Hepatic stellate cell (primary cell): ENCODE data around the gene CNN3.

Experiments used
- DNase-seq: peaks from one replicate; pipeline ENCODE4 v3.0.0; 2011; ENCODE audit warnings: low spot score

Gene CNN3

DNA sequence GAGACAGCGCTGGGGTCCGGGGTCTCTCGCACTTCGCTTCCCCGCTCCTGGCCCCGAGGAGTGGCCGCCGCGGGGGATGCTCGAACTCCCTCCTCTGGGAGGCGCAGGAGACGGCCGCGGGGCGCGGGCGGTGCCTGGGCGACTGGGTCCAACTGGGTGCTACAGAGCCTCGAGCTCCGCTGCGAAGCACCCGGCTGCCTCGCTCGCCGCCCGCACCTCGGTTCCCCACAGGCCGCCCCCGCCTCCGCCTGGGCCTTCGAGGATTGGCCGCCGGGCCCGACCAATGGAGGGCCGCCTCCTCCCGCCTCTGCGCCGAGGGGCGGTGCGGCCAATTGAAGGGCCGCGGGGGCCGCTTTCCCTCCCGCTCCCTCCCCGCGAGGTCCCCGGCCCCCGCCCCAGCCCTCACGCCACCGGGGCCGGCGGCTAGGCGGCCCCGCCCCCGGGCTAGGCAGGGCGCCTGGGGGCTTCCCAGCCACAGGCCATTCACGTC is at the start of gene CNN3:
CNN3 (minus strand) TSS at position 196 of the 490 bp plus-strand sequence. CDS start 216 bp downstream, outside the sequence.
- peak; percentile 91 for DNase-seq

DNA sequence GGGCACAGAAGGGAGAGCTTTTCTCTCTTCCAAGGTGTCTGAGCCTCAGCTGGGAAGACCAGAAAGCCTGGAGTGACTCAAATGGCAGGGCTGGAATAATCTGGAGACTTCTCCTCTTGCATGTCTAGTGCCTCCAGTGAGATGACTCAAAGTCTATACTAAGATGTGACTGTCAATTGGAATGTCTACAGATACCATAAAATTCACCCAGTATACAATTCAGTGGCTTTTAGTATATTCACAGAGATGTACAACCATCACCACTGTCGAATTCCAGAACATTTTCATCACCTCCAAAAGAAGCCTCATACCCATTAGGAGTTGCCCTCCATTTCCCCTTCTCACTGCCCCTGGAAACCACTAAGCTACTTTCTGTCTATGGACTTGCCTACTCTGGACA is 47.9 kb upstream of the CNN3 start:
- peak; percentile 72 for DNase-seq

DNA sequence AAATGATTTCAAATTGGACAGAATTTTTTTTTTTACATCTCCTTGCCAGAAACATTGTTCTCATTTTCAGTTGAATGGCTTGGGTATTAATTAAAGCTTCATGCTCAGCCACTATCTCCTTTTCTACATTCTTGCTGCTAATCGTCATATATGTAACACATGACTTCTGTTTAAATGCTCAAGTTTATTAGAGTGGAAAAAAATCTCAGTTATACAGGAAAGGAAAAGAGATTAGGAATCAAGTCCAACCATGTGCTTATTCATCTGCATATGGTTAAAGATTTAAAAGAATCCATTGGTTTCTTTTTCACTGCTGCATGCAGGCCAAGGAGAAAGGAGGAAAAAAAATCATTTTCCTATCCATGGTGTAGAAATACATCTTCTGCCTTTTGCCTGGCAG is 47.3 kb upstream of the CNN3 start:
- no peak for DNase-seq

DNA sequence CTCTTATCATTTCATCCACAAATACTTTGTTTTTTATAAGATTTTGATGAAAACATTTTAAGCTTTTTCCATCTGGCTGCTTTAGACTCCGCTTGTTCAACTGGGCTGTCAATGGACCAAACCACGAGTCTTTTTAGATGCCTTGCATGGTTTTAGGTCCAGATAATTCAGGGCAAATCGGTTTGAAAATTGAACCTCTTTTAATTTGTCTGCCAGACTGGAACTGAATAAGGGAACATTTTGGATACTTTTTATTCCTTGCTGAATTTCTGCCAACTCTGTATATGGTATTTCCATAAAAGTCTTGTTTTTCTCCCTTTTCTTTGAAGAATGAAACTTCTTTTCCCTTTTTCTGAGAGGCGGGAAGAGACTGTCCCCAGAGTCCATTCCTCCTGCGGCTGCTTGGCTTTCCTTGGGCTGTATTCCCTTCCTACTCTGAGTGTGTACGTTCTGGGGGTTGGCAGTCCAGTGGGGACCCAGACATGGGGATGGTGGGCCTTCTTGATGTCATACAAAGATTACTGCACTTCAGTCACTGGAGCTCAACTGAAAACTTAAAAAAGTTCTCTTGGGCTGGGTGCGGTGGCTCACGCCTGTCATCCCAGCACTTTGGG is 46.5 kb upstream of the CNN3 start:
- DNase-seq = no peak

DNA sequence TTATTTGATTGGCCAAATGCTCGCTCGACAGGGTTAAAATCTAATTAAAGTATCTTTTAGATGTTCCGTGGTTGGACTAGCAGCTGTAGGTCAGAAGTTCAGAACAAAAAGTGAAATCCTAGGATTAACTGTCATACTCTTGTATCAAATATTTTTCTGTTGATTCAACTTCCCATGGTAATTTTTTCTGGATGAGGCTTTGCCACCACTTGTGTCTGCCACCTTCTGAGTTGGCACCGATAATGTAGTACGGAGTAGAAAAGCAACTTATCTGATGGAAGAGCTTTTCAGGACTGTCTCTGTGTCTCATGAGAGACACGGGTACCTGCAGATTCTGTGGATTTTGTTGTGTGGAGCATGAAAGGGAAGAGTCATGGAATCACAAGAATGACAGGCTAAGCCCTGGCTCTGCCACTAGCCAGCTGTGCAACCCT is 44.6 kb upstream of the CNN3 start:
- DNase-seq = peak; percentile 53

DNA sequence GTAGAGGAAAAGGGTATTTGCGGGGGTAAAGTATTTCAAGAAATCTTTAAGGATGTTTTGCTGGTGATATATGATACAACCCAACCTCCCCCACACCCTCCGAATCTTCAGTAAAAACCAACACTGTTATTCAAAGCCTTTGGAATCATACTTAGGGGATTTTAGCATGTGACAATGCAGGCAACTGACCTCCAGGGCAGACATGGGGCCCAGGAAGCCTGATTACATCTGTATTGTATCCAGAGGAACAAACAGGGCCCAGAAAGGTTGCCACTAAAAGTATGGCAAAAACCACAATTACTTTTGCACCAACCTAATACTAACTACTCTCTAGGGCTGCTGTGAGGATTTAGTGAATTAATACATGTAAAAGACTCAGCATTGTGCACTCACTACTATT is 43.9 kb upstream of the CNN3 start:
- peak; percentile 8 for DNase-seq

DNA sequence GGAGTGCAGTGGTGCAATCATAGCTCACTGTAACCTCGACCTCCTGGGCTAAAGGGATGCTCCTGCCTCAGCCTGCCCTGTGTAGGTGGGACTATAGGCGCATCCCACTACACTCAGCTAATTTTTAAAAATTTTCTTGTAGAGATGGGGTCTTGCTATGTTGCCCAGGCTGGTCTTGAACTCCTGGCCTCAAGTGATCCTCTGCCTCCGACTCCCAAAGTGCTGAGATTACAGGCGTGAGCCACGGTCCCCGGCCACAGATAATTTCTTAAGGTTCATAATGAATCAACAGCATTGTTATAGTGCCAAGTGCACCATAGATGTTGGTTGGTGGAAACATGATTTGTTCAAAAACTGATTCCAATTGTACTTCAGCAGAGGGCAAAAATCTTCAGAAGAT is 42.2 kb upstream of the CNN3 start:
- DNase-seq = no peak

DNA sequence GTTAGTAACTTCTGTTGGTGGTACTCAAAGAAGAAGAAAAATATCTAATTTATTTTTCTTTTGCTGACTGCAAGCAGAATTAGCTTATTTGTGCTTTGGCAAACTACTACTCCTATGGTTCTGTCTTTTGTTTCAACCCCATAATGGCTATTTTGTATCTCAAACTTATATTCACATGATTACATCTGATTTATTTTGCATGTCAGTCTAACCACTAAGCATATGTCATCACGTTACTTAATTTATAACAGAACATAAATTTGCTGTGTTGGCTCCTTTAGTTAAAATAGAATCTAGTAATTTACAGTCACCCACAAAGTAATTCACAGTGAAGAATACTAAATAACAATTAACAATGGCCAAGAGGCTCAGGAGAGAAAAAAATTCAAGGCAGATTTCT is 39.1 kb upstream of the CNN3 start:
- no peak for DNase-seq

DNA sequence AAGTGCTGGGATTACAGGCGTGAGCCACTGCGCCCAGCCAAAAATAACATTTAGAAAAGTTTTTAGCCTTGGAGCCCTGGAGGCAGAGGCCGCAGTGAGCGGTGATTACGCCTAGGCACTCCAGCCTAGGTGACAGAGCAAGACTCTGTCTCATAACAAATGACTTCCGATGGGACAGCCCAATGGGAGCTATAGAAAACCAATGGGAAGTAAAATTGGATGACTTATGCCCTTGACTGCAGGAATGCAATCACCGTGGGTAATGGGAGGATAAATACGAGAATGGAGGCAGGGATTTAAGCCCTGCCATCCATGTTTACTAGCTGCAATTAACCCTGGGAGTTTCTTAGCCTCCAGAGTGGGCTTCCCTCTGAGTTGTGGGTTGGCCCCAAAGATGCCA is 37.0 kb upstream of the CNN3 start:
- DNase-seq = no peak

DNA sequence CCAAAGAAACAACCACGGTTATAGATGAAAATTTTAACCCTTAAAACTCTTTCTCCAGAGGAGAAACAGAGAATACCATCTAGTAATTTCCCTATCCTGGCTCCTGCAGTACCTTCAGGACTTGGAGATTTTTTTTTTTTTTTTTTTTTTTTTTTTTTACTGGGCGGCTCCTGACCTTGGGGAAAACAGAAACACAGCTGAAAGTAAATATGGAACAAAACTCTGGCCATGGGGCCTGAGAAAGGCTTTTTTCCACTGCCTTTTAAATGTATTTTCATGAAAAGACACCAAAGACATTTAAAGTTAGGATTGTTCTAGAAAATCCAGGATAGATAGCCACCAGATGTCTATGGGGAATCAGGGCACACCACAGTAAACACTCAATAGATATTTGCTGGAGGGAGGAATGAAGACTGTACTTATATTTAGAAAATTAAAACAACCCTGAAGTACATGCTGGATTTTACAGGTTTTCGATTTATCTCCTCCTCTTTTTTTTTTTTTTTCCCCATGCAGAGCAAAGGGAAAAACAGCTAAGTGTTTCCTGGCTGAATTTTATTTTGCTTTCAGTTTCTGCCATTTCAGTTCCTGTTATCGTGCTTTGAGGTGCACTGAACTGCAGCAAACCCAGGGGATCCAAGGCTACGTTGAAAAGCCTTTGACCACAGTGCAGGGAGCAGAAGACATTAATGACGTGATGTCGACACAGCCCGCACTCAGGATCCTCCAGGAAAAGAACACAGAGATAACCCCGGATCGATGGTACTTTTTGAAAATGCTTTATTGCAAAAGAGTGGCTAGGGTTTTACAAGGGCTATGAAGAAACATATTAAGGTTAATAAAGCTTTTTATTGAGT is 35.7 kb upstream of the CNN3 start:
- peak; percentile 10 for DNase-seq

DNA sequence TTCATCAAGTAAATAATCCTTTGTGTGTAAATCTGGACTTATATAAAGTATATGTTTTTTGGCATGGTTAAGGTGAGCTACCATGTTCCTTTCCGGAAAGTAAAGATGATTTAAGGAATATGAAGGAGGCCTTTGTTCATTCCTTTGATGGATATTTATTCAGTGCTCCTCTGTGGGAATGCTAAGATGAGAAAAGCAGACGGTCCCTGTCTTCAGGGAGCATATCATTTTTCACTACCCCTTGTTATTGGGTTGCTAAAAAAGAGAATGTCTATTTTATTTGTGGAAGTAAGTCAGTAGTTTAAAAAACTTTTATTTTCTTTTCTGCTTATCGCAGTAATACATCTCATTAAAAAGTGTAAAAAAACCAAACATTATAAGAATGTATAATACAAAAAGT is 35.1 kb upstream of the CNN3 start:
- DNase-seq = no peak

DNA sequence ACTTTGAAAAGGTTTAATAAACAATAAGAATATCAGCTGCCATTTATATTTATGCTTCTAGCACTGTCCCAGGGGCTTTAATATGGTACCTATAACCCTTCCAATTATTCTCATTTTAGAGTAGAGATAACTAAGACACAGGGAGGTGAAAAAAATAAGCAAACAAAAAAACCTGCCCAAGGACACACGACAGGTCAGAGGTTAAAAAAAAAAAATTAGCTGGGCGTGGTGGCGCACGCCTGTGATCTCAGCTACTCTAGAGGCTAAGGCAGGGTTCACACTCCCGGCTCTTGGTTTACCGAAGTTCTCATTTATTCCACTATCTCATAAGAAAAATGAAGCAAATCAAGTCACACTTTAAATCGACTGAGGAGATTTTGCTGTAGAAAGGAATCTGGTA is 34.7 kb upstream of the CNN3 start:
- no peak for DNase-seq

DNA sequence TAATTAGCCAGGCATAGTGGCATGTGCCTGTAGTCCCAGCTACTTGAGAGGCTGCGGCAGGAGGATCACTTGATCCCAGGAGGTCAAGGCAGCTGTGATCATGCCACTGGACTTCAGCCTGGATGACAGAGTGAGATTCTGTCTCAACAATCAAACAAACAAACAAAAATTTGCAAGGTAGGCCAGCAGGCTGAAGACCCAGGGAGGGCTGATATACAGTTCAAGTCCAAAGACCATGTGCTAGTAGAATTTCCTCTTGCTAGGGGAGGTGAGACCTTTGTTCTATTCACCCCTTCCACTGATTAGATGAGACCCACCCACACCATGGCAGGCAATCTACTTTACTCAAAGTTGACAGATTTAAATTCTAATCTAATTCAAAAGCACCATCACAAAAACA is 31.2 kb upstream of the CNN3 start:
- DNase-seq = no peak

DNA sequence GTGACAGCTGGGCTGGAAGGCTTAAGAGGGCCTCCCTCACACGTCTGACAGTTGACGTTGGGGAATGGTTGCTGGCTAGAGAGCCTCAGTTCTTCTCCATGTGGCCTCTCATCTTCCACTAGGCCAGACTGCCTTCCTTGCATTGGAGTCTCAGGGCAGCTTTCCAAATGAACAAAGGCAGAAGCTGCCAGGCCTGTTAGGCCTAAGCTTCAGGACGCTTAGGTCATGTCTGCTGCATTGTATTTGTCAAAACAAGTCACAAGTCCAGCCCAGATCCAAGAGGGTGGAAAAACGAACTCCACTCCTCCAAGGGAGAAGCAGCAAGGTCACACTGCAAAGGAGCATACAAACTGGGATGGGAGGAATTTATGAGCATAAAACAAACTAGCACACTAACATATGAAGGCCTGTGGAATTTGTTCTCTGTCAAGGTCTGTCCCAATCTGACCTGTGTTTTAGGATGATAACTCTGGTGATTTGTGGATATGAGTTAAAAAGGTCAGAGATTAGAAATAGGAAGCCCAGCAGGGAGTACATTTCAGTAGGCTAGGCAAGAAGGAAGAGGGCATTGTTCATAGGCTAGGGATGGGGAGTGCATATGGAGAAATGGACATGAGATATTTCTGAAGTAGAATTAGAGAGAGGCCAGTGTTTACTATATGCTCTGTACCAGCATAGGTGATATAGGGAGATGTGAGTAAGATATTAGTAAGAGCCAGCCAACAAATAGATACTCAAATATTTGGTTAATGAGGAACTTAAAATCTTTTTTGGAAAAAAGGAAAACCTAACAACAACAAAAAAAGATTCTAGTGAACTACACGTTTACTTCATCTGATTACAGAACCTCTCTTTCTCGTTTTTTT is 29.1 kb upstream of the CNN3 start:
- no peak for DNase-seq

DNA sequence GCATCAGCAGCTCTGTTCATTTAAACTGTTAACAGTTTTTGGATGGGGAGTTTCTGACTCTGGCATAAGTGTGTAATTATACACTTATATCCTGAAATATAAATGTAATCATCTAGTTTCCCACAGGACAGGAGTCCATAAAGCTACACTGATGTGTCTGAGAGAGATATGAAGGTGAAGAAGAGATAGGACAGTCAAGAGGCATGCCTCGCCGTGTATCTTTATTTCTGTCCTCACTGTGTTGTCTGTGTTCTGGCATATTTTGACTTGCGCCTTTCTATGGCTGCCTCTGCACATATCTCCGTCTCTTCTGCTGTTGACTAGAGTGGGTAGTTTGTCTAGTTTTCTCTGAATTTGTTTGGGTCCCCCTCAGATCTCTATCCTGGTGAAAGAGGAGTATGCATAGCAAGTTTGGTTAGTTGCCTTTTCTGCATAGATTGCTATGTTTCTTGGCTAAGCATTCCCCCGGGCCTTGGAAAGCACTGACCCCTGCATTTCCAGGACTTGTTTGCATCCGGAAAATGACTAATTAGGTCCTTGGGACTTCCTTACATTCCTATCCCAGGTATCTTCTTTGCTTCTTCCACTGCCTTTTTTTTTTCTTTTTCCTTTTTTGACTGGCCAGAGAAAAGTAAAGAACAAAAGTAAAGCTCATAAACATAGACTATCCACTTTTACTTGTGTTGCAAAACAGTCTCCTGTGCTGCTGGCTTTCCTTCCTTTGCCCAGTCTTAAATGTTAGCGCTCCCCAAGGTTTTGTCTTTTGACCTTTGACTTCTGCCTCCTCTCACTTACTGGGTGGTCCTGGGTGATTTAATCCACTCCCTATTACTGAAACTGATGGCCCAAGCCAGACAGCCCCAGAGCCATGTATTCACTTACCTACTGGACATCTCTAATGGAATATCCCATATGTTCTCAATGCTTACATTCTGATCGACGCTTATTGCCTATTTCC is 27.6 kb upstream of the CNN3 start:
- DNase-seq = no peak

DNA sequence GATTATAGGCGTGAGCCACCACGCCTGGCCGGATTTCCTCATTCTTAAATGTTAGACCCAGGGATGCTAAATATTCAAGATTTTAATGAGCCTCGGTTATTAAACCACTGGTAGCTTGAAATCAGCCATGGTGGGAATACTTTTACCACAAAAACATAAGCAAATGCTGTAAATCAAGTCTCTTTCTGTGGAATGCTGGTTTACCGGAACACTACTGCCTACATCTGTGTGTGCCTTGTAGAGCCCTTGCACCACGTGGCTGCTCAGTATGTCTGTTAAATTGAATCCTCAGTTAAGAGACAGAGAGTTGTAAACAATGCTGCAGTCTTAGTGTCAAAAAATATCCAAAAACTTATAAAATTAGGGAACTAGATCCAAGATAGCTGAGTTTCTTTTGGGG is 26.8 kb upstream of the CNN3 start:
- no peak for DNase-seq

DNA sequence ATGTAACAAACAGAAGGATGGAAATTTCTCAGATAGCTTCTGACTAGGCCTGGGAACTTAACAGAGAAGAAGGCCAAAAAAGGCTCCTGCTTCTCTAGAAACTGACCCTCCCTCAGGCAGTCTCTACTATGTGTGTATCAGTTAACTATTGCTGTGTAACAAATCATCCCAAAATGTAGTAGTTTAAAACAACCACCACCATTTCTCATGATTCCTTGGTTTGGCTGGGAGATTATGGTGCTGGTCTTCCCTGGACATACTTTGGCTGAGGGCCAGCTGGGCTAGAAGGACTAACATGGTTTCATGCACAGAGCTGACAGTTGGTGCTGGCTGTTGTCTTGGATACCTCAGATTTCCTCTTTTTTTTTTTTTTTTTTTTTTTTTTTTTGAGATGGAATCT is 26.2 kb upstream of the CNN3 start:
- DNase-seq = no peak

DNA sequence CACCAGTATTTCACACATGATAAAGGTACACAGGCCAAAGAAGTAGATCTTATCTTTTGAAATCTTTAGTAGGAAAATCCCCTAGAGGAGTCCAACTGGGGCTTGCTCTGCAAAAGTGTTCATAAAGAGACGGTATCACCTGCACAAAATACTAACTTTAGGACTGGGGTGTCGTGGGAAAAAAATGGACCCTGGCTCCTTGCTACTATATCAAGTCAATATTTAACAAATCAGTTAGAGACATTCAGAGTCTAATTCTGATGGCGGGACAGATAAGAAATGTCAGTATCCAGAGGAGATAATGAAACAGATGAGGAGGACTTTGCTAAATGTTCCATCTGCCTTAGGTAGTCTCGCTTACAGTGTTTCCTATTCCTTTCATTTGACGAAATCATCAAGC is 25.6 kb upstream of the CNN3 start:
- DNase-seq = no peak

DNA sequence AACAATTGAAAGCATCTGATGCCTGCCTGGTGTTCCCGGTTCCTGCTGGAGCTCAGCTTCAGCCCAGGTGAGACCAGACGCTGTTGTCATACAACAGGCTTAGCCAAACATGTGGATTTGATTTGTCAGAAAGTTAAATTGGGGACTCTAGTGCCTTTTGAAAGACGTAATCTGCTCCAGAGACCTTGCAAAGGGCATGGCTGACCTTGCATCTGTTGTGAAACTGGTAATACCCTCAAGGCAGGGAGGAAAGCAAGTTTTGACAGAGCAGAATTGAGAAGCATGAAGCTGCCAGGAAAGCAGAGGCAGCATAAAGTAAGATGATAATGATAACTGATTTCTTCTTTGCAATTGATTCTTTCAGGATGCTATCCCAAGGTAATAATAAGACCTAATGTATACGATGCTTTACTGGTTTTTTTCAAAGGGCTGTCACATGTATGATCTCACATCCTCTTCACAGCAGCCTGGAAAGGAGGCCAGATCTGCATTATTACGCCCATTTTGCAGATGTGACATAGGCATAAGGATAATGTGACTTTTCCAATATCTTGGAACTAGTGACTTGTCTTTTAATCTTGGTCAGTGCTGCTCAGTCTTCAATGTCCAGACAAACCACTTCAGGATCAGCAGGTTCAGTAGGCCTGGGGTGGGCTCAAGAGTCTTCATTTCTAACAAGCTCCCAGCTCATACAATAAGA is 24.7 kb upstream of the CNN3 start:
- DNase-seq = no peak

DNA sequence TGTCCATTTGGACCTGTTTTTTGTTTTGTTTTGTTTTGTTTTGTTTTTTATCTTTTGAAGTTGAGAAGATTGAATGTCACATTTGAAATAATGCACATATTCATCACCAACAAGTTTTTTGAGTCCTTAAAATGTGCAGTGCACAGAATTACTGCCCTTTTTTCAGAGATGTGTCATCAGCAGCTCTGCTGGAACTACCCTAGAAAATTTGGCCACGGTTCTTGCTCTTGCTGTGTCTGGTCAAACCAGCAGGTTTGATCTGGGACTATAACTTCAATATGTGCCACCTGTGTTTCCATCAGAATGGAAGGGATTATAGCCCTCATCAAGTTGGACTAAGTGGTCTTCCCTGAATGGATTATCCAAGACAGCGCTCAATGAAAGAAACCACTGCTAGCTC is 24.1 kb upstream of the CNN3 start:
- no peak for DNase-seq
